ENCODE data around the gene CD302. TPM values are rescaled to one million over a fixed set of nuclear protein-coding genes. Genes with fewer than 3 reads are reported as not detected.

Gene CD302
- total RNA-seq, 4 donors from 2014 or later = 13.9 to 32.3 (median 19.5) TPM

- H3K4me1 ChIP-seq = peaks cover 23% of the 10 kb centered on the region
- H3K27me3 ChIP-seq = no peaks in the 10 kb centered on the region
- H3K4me3 ChIP-seq = no peak overlapping the region
- no peak for DNase-seq (ENCODE audit: low spot score in 2 of 2)
- TF ChIP-seq POLR2AphosphoS5 (IDR thresholded peaks at IDR 0.05) (no peak), EP300 (IDR thresholded peaks at IDR 0.05) (no peak), CTCF (IDR thresholded peaks at IDR 0.05) (no peak), POLR2A (IDR thresholded peaks at IDR 0.05) (no peak)
- 83% methylated on average over 1 of the region's 1 CpG for WGBS
- H3K36me3 ChIP-seq = no peaks in the 10 kb centered on the region
- H3K27ac ChIP-seq = no peak overlapping the region
- no peaks in the 10 kb centered on the region for H3K9me3 ChIP-seq
Measured at GRCh38 chr2:159799833-159800232, 1.8 kb upstream of the CD302 start.

- 9% methylated on average over 9 of the region's 9 CpGs for WGBS
- H3K27me3 ChIP-seq = no peaks in the 10 kb centered on the region
- no peaks in the 10 kb centered on the region for H3K9me3 ChIP-seq
- H3K27ac ChIP-seq = peak overlapping the region; percentile 85
- H3K4me1 ChIP-seq = peaks cover 27% of the 10 kb centered on the region
- peak overlapping the region; percentile 84 for H3K4me3 ChIP-seq
- no peak for DNase-seq (ENCODE audit: low spot score in 2 of 2)
- H3K36me3 ChIP-seq = no peaks in the 10 kb centered on the region
- TF ChIP-seq EP300 (IDR thresholded peaks at IDR 0.05) = no peak
- no peak for TF ChIP-seq CTCF (IDR thresholded peaks at IDR 0.05)
- TF ChIP-seq POLR2AphosphoS5 (IDR thresholded peaks at IDR 0.05) = no peak
- TF ChIP-seq POLR2A (IDR thresholded peaks at IDR 0.05) = no peak
Measured at GRCh38 chr2:159798376-159798725, 343 bp upstream of the CD302 start.

- no peak for DNase-seq (ENCODE audit: low spot score in 2 of 2)
- TF ChIP-seq EP300 (IDR thresholded peaks at IDR 0.05) = no peak
- 3% methylated on average over 4 of the region's 4 CpGs for WGBS
- peak overlapping the region; percentile 85 for H3K27ac ChIP-seq
- no peaks in the 10 kb centered on the region for H3K36me3 ChIP-seq
- H3K27me3 ChIP-seq = no peaks in the 10 kb centered on the region
- H3K9me3 ChIP-seq = no peaks in the 10 kb centered on the region
- H3K4me3 ChIP-seq = peak overlapping the region; percentile 84
- peaks cover 32% of the 10 kb centered on the region for H3K4me1 ChIP-seq
Measured at GRCh38 chr2:159797225-159797542, 824 bp downstream of the CD302 start.

GRCh38 chr2:159795841-159796690 lies 1.9 kb downstream of the CD302 start:
- peak overlapping the region; percentile 84 for H3K4me3 ChIP-seq
- no peaks in the 10 kb centered on the region for H3K36me3 ChIP-seq
- H3K9me3 ChIP-seq = no peaks in the 10 kb centered on the region
- 69% methylated on average over 7 of the region's 7 CpGs for WGBS
- peak overlapping the region; percentile 85 for H3K27ac ChIP-seq
- no peaks in the 10 kb centered on the region for H3K27me3 ChIP-seq
- peaks cover 33% of the 10 kb centered on the region for H3K4me1 ChIP-seq
- TF ChIP-seq POLR2A (IDR thresholded peaks at IDR 0.05) (no peak), EP300 (IDR thresholded peaks at IDR 0.05) (no peak), POLR2AphosphoS5 (IDR thresholded peaks at IDR 0.05) (no peak), CTCF (IDR thresholded peaks at IDR 0.05) (no peak)
- DNase-seq (ENCODE audit: low spot score in 2 of 2) = no peak

GRCh38 chr2:159793326-159793725 lies 4.7 kb downstream of the CD302 start:
- Histone ChIP-seq H3K36me3 (no peaks in the 10 kb centered on the region), H3K27ac (no peak overlapping the region), H3K27me3 (no peaks in the 10 kb centered on the region), H3K4me1 (peaks cover 37% of the 10 kb centered on the region), H3K4me3 (no peak overlapping the region), H3K9me3 (no peaks in the 10 kb centered on the region)
- no peak for DNase-seq (ENCODE audit: low spot score in 2 of 2)
- 97% methylated on average over 1 of the region's 1 CpG for WGBS
- TF ChIP-seq POLR2A (IDR thresholded peaks at IDR 0.05) (no peak), POLR2AphosphoS5 (IDR thresholded peaks at IDR 0.05) (no peak), CTCF (IDR thresholded peaks at IDR 0.05) (no peak), EP300 (IDR thresholded peaks at IDR 0.05) (no peak)

Data from suprapubic skin (tissue), 4 donors.